Uterus (tissue), 2 donors: ENCODE measurements around the gene ATG13.

Experiments
- CTCF ChIP-seq, 4 experiments: fragments of 200-600 bp in 2 of 4; fragments of 450-650 bp in 2 of 4; sonication (generic) in 2 of 4; IDR thresholded peaks; one replicate each; pipeline ENCODE4 v1.5.1; 2016 to 2019; ENCODE audit warnings: antibody characterized with exemption in 4 of 4, mild to moderate bottlenecking in 2 of 4, moderate library complexity in 1 of 4
- POLR2A ChIP-seq, 2 donors: fragments of 450-650 bp; IDR thresholded peaks; one replicate each; pipeline ENCODE4 v1.6.1; 2016; ENCODE audit warnings: antibody characterized with exemption in 2 of 2, mild to moderate bottlenecking in 1 of 2, moderate library complexity in 1 of 2

- TF ChIP-seq CTCF (IDR thresholded peaks at IDR 0.05) (no peak), POLR2A (IDR thresholded peaks at IDR 0.05) (no peak)
Measured at GRCh38 chr11:46604796-46605195, 12.6 kb upstream of the ATG13 start.
